MCF 10A (cell line): ENCODE data around the gene CACNA1H. TPM values are rescaled to one million over a fixed set of nuclear protein-coding genes. Genes with fewer than 3 reads are reported as not detected.

ENCODE experiments used
- BruUV-seq: library from RNA; stranded (reverse); fragments of 400-500 nt; replicated peaks from 2 replicates; lab custom pipeline; 2021; lab: Mats Ljungman, UMichigan
- CTCF ChIA-PET: fragments of 300-600 bp; sonication (Branson Sonifier 250); formaldehyde crosslinking; extraction: SDS; loops from one replicate; lab custom pipeline; 2021; ENCODE audit warnings: antibody characterized with exemption, inconsistent platforms; lab: Yijun Ruan, JAX
- POLR2A ChIA-PET: fragments of 300-600, 350-650 bp; sonication (Branson Sonifier 250); formaldehyde crosslinking; extraction: SDS; loops from one replicate; lab custom pipeline; 2020; ENCODE audit warnings: antibody characterized with exemption, inconsistent platforms; lab: Yijun Ruan, JAX
- DNase-seq: peaks from one replicate; pipeline ENCODE4 v3.0.0-alpha.2; 2018; ENCODE audit not compliant: unreplicated experiment
- H3K27ac Mint-ChIP-seq: one replicate; pipeline ENCODE4 v1.8.0; 2022; ENCODE audit warnings: mild to moderate bottlenecking, low read depth, mixed read lengths; ENCODE audit not compliant: unreplicated experiment
- H3K27me3 Mint-ChIP-seq: one replicate; pipeline ENCODE4 v1.8.0; 2022; ENCODE audit warnings: mixed read lengths; ENCODE audit not compliant: insufficient read depth, unreplicated experiment
- H3K36me3 Mint-ChIP-seq: one replicate; pipeline ENCODE4 v1.8.0; 2022; ENCODE audit warnings: mild to moderate bottlenecking, moderate library complexity, mixed read lengths; ENCODE audit not compliant: insufficient read depth, unreplicated experiment
- H3K4me1 Mint-ChIP-seq: one replicate; pipeline ENCODE4 v1.8.0; 2022; ENCODE audit warnings: mixed read lengths; ENCODE audit not compliant: insufficient read depth, unreplicated experiment
- H3K4me3 Mint-ChIP-seq: one replicate; pipeline ENCODE4 v1.8.0; 2022; ENCODE audit warnings: mild to moderate bottlenecking, moderate library complexity, mixed read lengths; ENCODE audit not compliant: unreplicated experiment
- H3K9me3 Mint-ChIP-seq: one replicate; pipeline ENCODE4 v1.8.0; 2022; ENCODE audit warnings: mixed read lengths; ENCODE audit not compliant: unreplicated experiment
- CTCF ChIP-seq: fragments of 200-600 bp; IDR thresholded peaks from one replicate; pipeline ENCODE4 v1.8.0; 2022; ENCODE audit warnings: antibody characterized with exemption, mild to moderate bottlenecking; ENCODE audit not compliant: unreplicated experiment
- intact Hi-C: fragments of 100-400 bp; cut with micrococcal nuclease; formaldehyde crosslinking; loops from 2 replicates; pipeline ENCODE4 v1.14.1; 2022
- total RNA-seq: library from RNA; stranded (reverse); gene quantifications from 2 replicates; pipeline ENCODE4 v1.2.3, GENCODE V29; 2022

The CACNA1H gene
- total RNA-seq, 1 experiment from 2014 or later, result not detected

DNA sequence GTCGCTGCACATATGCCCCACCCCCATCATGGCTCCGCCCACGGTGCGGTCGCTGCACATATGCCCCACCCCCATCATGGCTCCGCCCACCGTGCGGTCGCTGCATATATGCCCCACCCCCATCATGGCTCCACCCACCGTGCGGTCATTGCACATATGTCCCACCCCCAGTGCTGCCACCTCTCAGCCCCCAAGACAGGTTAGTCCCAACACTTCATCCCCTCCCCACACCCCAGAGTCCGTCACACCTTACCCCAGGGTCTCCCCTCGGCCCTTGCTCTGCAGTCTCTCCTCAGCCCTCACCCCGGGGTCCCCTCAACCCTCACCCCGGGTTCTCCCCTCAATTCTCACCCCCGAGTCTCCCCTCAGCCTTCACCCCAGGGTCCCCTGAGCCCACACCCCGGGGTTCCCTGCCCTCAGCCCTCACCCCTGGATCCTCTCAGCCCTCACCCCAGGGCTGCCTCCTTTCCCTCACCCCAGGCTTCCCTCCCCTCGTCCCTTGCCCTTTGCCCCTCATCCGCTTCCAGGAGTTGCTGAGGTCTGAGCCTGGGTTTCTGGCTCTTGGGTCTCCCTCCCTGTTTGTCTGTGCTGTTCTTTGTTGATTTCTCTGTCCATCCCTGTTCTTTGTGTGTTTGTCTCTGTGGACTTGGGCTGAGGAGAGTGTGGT lies 46.6 kb downstream of the CACNA1H start:
- Mint-ChIP-seq H3K36me3 (no peaks in the 10 kb centered on the region), H3K27me3 (no peaks in the 10 kb centered on the region), H3K9me3 (peaks cover 8% of the 10 kb centered on the region), H3K27ac (no peak overlapping the region), H3K4me1 (no peaks in the 10 kb centered on the region), H3K4me3 (no peak overlapping the region)
- POLR2A ChIA-PET, result no interaction called here
- CTCF ChIA-PET, result no interaction called here
- BruUV-seq, result no TSS peak
- TF ChIP-seq CTCF, result no peak
- intact Hi-C loops, result no loop called here
- no peak for DNase-seq

DNA sequence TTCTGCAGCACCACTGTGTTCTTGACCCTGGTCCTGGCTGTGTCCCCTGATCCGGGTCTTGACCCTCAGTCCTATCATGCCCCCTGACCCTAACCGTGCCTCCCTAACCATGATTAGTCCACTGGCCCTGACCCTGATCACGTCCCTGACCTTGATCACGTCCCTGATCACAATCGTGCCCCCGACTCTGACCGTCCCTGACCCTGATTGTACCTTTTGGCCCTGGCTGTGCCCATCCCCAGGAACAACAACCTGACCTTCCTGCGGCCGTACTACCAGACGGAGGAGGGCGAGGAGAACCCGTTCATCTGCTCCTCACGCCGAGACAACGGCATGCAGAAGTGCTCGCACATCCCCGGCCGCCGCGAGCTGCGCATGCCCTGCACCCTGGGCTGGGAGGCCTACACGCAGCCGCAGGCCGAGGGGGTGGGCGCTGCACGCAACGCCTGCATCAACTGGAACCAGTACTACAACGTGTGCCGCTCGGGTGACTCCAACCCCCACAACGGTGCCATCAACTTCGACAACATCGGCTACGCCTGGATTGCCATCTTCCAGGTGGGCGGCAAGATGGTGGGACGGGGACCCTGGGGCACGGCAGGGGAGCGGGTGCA lies 47.2 kb downstream of the CACNA1H start:
- ChIA-PET POLR2A (no interaction called here), CTCF (no interaction called here)
- H3K4me1 Mint-ChIP-seq, result no peaks in the 10 kb centered on the region
- H3K27me3 Mint-ChIP-seq, result no peaks in the 10 kb centered on the region
- H3K27ac Mint-ChIP-seq, result no peak overlapping the region
- no peaks in the 10 kb centered on the region for H3K36me3 Mint-ChIP-seq
- peaks cover 8% of the 10 kb centered on the region for H3K9me3 Mint-ChIP-seq
- BruUV-seq, result no TSS peak
- TF ChIP-seq CTCF, result no peak
- no peak overlapping the region for H3K4me3 Mint-ChIP-seq
- DNase-seq, result no peak
- intact Hi-C loops, result no loop called here

- intact Hi-C loops, result no loop called here
- no peak for TF ChIP-seq CTCF
- Mint-ChIP-seq H3K27ac (no peak overlapping the region), H3K4me3 (no peak overlapping the region), H3K27me3 (no peaks in the 10 kb centered on the region), H3K9me3 (peaks cover 8% of the 10 kb centered on the region), H3K36me3 (no peaks in the 10 kb centered on the region), H3K4me1 (no peaks in the 10 kb centered on the region)
- DNase-seq, result no peak
- POLR2A ChIA-PET, result no interaction called here
- BruUV-seq, result no TSS peak
- CTCF ChIA-PET, result interaction anchor here (0.7 kb wide), 1 partner anchor 27 kb away, joined by 3 read pairs; no protein-coding TSS in a partner anchor
Measured at GRCh38 chr16:1201444-1201843, 48.5 kb downstream of the CACNA1H start.

DNA sequence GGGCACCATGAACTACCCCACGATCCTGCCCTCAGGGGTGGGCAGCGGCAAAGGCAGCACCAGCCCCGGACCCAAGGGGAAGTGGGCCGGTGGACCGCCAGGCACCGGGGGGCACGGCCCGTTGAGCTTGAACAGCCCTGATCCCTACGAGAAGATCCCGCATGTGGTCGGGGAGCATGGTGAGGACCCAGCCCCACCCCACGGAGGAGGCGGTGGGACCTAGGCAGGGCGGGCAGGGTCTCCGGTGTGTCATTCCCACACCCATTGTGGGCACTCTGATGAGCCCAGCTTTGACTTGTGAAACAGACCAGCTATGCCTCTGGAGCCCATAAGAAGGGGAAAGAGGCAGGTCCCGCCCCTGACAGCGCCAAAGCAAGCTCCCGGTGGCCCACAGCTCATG lies 49.4 kb downstream of the CACNA1H start:
- H3K36me3 Mint-ChIP-seq, result no peaks in the 10 kb centered on the region
- POLR2A ChIA-PET, result interaction anchor here (1.0 kb wide), 1 partner anchor 28 kb away, joined by 3 read pairs; no protein-coding TSS in a partner anchor
- CTCF ChIA-PET, result no interaction called here
- no peaks in the 10 kb centered on the region for H3K4me1 Mint-ChIP-seq
- intact Hi-C loops, result no loop called here
- H3K27me3 Mint-ChIP-seq, result peaks cover 7% of the 10 kb centered on the region
- H3K27ac Mint-ChIP-seq, result no peak overlapping the region
- no TSS peak for BruUV-seq
- no peak overlapping the region for H3K4me3 Mint-ChIP-seq
- DNase-seq, result no peak
- peaks cover 8% of the 10 kb centered on the region for H3K9me3 Mint-ChIP-seq
- no peak for TF ChIP-seq CTCF
